ENCODE measurements around the gene RGPD4.

DNA sequence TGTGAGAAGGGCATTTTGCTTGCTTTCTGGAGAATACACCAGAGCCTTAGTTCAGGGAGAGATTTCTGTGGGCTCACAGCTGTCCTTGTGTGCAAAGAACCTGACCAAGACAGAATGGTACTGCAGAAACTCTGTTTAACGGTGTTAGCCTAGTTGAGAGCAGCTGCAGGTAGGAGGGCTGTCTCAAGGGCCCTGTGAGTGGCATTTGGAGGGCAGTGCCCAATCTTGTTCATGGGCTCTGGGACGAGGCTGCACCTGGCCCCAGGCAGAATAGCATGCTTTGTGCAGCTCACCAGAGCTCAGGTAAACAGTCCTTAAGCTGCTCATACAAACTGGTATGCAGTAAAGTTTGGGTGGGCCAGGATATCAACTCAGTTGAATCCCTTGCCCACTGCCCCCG, 16.9 kb upstream of the RGPD4 start:
- TF ChIP-seq, protein P1, sequence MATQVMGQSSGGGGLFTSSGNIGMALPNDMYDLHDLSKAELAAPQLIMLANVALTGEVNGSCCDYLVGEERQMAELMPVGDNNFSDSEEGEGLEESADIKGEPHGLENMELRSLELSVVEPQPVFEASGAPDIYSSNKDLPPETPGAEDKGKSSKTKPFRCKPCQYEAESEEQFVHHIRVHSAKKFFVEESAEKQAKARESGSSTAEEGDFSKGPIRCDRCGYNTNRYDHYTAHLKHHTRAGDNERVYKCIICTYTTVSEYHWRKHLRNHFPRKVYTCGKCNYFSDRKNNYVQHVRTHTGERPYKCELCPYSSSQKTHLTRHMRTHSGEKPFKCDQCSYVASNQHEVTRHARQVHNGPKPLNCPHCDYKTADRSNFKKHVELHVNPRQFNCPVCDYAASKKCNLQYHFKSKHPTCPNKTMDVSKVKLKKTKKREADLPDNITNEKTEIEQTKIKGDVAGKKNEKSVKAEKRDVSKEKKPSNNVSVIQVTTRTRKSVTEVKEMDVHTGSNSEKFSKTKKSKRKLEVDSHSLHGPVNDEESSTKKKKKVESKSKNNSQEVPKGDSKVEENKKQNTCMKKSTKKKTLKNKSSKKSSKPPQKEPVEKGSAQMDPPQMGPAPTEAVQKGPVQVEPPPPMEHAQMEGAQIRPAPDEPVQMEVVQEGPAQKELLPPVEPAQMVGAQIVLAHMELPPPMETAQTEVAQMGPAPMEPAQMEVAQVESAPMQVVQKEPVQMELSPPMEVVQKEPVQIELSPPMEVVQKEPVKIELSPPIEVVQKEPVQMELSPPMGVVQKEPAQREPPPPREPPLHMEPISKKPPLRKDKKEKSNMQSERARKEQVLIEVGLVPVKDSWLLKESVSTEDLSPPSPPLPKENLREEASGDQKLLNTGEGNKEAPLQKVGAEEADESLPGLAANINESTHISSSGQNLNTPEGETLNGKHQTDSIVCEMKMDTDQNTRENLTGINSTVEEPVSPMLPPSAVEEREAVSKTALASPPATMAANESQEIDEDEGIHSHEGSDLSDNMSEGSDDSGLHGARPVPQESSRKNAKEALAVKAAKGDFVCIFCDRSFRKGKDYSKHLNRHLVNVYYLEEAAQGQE (IDR thresholded peaks at IDR 0.05; ENCODE audit: low read depth, low read length) = no peak
- TF ChIP-seq, protein P2, sequence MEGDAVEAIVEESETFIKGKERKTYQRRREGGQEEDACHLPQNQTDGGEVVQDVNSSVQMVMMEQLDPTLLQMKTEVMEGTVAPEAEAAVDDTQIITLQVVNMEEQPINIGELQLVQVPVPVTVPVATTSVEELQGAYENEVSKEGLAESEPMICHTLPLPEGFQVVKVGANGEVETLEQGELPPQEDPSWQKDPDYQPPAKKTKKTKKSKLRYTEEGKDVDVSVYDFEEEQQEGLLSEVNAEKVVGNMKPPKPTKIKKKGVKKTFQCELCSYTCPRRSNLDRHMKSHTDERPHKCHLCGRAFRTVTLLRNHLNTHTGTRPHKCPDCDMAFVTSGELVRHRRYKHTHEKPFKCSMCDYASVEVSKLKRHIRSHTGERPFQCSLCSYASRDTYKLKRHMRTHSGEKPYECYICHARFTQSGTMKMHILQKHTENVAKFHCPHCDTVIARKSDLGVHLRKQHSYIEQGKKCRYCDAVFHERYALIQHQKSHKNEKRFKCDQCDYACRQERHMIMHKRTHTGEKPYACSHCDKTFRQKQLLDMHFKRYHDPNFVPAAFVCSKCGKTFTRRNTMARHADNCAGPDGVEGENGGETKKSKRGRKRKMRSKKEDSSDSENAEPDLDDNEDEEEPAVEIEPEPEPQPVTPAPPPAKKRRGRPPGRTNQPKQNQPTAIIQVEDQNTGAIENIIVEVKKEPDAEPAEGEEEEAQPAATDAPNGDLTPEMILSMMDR (IDR thresholded peaks at IDR 0.05 in 2 of 3, conservative IDR thresholded peaks at IDR 0.05 in 1 of 3; ENCODE audit: control insufficient read depth in 2 of 3, extremely low read depth in 1 of 3, insufficient read depth in 1 of 3, low read depth in 3 of 3, low read length in 3 of 3) = no peak
- TF ChIP-seq PML (IDR thresholded peaks at IDR 0.05; ENCODE audit: low read length) (no peak), TCF7 (IDR thresholded peaks at IDR 0.05; ENCODE audit: borderline replicate concordance) (no peak), RAD21 (IDR thresholded peaks at IDR 0.05; ENCODE audit: insufficient read depth, low read depth, low read length) (no peak), SMC3 (IDR thresholded peaks at IDR 0.05; ENCODE audit: borderline replicate concordance, low read length) (no peak), BACH1 (IDR thresholded peaks at IDR 0.05; ENCODE audit: borderline replicate concordance) (no peak), TBL1XR1 (IDR thresholded peaks at IDR 0.05; ENCODE audit: low read depth, low read length) (no peak), USF1 (IDR thresholded peaks at IDR 0.05; ENCODE audit: borderline replicate concordance, extremely low read length, insufficient read depth, low read depth, low read length) (no peak), ESRRA (IDR thresholded peaks at IDR 0.05; ENCODE audit: low read length) (no peak), SMAD1 (IDR thresholded peaks at IDR 0.05; ENCODE audit: low read depth, partially characterized antibody) (no peak), ZNF24 (IDR thresholded peaks at IDR 0.05) (no peak), POLR2AphosphoS5 (IDR thresholded peaks at IDR 0.05; ENCODE audit: low read length) (no peak), MXI1 (IDR thresholded peaks at IDR 0.05; ENCODE audit: low read depth, low read length) (no peak)

Measured in GM12878 (cell line).